Transverse colon (tissue), 4 donors: ENCODE data around the gene HSPBP1. TPM values are rescaled to one million over a fixed set of nuclear protein-coding genes. Genes with fewer than 3 reads are reported as not detected.

ENCODE experiments used
- DNase-seq: peaks from one replicate; pipeline ENCODE4 v3.0.0-alpha.2; 2019
- H3K27ac ChIP-seq, 4 donors: fragments of 200-600 bp; sonication (generic); 2 replicates each; pipeline ENCODE4 v1.5.1; 2016 to 2018; ENCODE audit warnings: inconsistent platforms in 4 of 4
- H3K27me3 ChIP-seq: fragments of 200-600 bp; sonication (generic); 2 replicates; pipeline ENCODE4 v1.5.1; 2017; ENCODE audit warnings: inconsistent platforms
- H3K36me3 ChIP-seq, 4 donors: fragments of 200-600 bp; sonication (generic); 2 replicates each; pipeline ENCODE4 v1.5.1; 2017 to 2019; ENCODE audit warnings: inconsistent platforms in 4 of 4
- H3K4me1 ChIP-seq, 4 donors: fragments of 200-600 bp; sonication (generic); 2 replicates each; pipeline ENCODE4 v1.5.1; 2017 to 2020; ENCODE audit warnings: inconsistent platforms in 4 of 4
- H3K4me3 ChIP-seq, 4 donors: fragments of 200-600 bp; sonication (generic); 1 replicate in 1 of 4; 2 replicates in 3 of 4; pipeline versions ENCODE4 v1.5.1 to v1.6.1; 2017 to 2019; ENCODE audit warnings: inconsistent platforms in 4 of 4
- H3K9me3 ChIP-seq, 2 donors: fragments of 200-600 bp; sonication (generic); 2 replicates each; pipeline ENCODE4 v1.5.1; 2017 to 2019; ENCODE audit warnings: inconsistent platforms in 2 of 2
- CTCF ChIP-seq, 5 experiments: fragments of 200-600 bp in 3 of 5; fragments of 450-650 bp in 2 of 5; sonication (generic) in 3 of 5; IDR thresholded peaks; 1 replicate in 2 of 5; 2 replicates in 3 of 5; pipeline ENCODE4 v1.5.1; 2016 to 2017; ENCODE audit warnings: antibody characterized with exemption in 5 of 5, inconsistent platforms in 3 of 5, mild to moderate bottlenecking in 2 of 5, moderate library complexity in 1 of 5
- EP300 ChIP-seq: sonication (generic); formaldehyde crosslinking; IDR thresholded peaks from one replicate; pipeline ENCODE4 v1.6.1; 2017; ENCODE audit warnings: antibody characterized with exemption, low read depth
- POLR2A ChIP-seq: fragments of 450-650 bp; IDR thresholded peaks from one replicate; pipeline ENCODE4 v1.6.1; 2016; ENCODE audit warnings: antibody characterized with exemption, mild to moderate bottlenecking, moderate library complexity
- POLR2AphosphoS5 ChIP-seq, 3 donors: sonication (generic); formaldehyde crosslinking; IDR thresholded peaks; one replicate each; pipeline ENCODE4 v1.6.1; 2016; ENCODE audit warnings: antibody characterized with exemption in 3 of 3
- WGBS, 2 donors: methylation state at CpG; one replicate each; pipeline ENCODE4 v1.1.5; 2018; ENCODE audit warnings: low coverage in 1 of 2; 5-methylcytosine and 5-hydroxymethylcytosine counted together
- in situ Hi-C, 4 donors: fragments of 200-750 bp; cut with MboI; loops; one replicate each; pipeline versions ENCODE4 v1.15.0 to v1.15.1; 2017; ENCODE audit warnings: low sequenced_read_pairs in 3 of 4, low pct_ligation_motif_present in 1 of 4, low pct_unique_long_range_greater_than_20kb in 1 of 4
- intact Hi-C: fragments of 100-400 bp; cut with DNase I; formaldehyde crosslinking; loops from one replicate; pipeline ENCODE4 v1.15.1; 2023; ENCODE audit warnings: low total_unique reads
- total RNA-seq, 4 donors: library from RNA; depleted of rRNA; stranded (reverse); fragments of >200 nt; gene quantifications; one replicate each; pipeline ENCODE4 v1.1.0, GENCODE V29; 2016

The HSPBP1 gene
- total RNA-seq, 4 donors from 2014 or later: 4.5 to 98.7 (median 27.0) TPM

GRCh38 chr19:55261671-55262126 lies 18.2 kb downstream of the HSPBP1 start:
- no peaks in the 10 kb centered on the region for H3K36me3 ChIP-seq
- H3K9me3 ChIP-seq: no peaks in the 10 kb centered on the region
- H3K4me1 ChIP-seq: peaks cover 14 to 20% (median 19%) of the 10 kb centered on the region in 4 donors
- intact Hi-C loops (no loop called here), in situ Hi-C loops (no loop called here)
- TF ChIP-seq CTCF (IDR thresholded peaks at IDR 0.05) (no peak), POLR2A (no peak), EP300 (no peak), POLR2AphosphoS5 (IDR thresholded peaks at IDR 0.05) (no peak)
- no peak overlapping the region for H3K27ac ChIP-seq
- DNase-seq: no peak
- H3K27me3 ChIP-seq: no peaks in the 10 kb centered on the region
- WGBS, 2 donors: 96 to 100% methylated on average over 4 to 12 of the region's 13 CpGs
- no peak overlapping the region for H3K4me3 ChIP-seq

GRCh38 chr19:55259540-55260210 lies 20.2 kb downstream of the HSPBP1 start:
- in situ Hi-C loops (no loop called here), intact Hi-C loops (no loop called here)
- Histone ChIP-seq H3K36me3 (no peaks in the 10 kb centered on the region), H3K4me3 (peak overlapping the region; percentile 2 to 97 (median 88)), H3K9me3 (no peaks in the 10 kb centered on the region), H3K4me1 (peaks cover 29 to 40% (median 37%) of the 10 kb centered on the region in 4 donors), H3K27me3 (no peaks in the 10 kb centered on the region), H3K27ac (peak overlapping the region; percentile 91 to 93 (median 92))
- WGBS, 2 donors: 9 to 40% methylated on average over 7 to 29 of the region's 29 CpGs
- no peak for DNase-seq
- TF ChIP-seq EP300 (no peak), CTCF (IDR thresholded peaks at IDR 0.05) (no peak), POLR2A (no peak), POLR2AphosphoS5 (IDR thresholded peaks at IDR 0.05) (no peak)

- H3K4me1 ChIP-seq: peaks cover 29 to 43% (median 40%) of the 10 kb centered on the region in 4 donors
- WGBS, 2 donors: 1% methylated on average over 62 of the region's 76 CpGs; no CpG with 5 or more reads in 1 of the 2 donors
- in situ Hi-C loops (no loop called here), intact Hi-C loops (no loop called here)
- H3K4me3 ChIP-seq: peak within 1 kb of the TSS; percentile 82 to 97 (median 92)
- H3K27me3 ChIP-seq: no peaks in the 10 kb centered on the region
- H3K9me3 ChIP-seq: no peaks in the 10 kb centered on the region
- DNase-seq: peak; percentile 97
- TF ChIP-seq POLR2A (peak; percentile 92), POLR2AphosphoS5 (IDR thresholded peaks at IDR 0.05) (peak; percentile 89 to 94 (median 94)), CTCF (IDR thresholded peaks at IDR 0.05) (no peak), EP300 (peak; percentile 17)
- H3K27ac ChIP-seq: peak within 1 kb of the TSS; percentile 91 to 93 (median 92)
- no peaks in the 10 kb centered on the region for H3K36me3 ChIP-seq
Observed at GRCh38 chr19:55258828-55259539, 20.9 kb downstream of the HSPBP1 start, which contains the start of gene PPP6R1. TSS of gene PPP6R1 (minus strand) at chr19:55259017. CDS start at chr19:55247103, 11,914 bp downstream.

GRCh38 chr19:55258476-55258827 lies 21.5 kb downstream of the HSPBP1 start:
- TF ChIP-seq EP300 (no peak), CTCF (IDR thresholded peaks at IDR 0.05) (no peak), POLR2AphosphoS5 (IDR thresholded peaks at IDR 0.05) (no peak), POLR2A (no peak)
- Histone ChIP-seq H3K27ac (peak overlapping the region; percentile 91 to 93 (median 92)), H3K36me3 (no peaks in the 10 kb centered on the region), H3K9me3 (no peaks in the 10 kb centered on the region), H3K4me3 (peak overlapping the region; percentile 82 to 97 (median 92)), H3K27me3 (no peaks in the 10 kb centered on the region), H3K4me1 (peaks cover 29 to 47% (median 40%) of the 10 kb centered on the region in 4 donors)
- intact Hi-C loops (no loop called here), in situ Hi-C loops (no loop called here)
- DNase-seq: no peak
- WGBS, 2 donors: no CpG with 5 or more reads among the region's 53 CpGs
